Measurements from ENCODE around the gene CACTIN. TPM values are rescaled to one million over a fixed set of nuclear protein-coding genes. Genes with fewer than 3 reads are reported as not detected.
"Not testable (repeated sequence)": the region's sequence is repeated elsewhere in the genome, so short reads cannot be mapped to it uniquely, and the experiment has no call there.

Gene CACTIN
- total RNA-seq, 1 donor from 2014 or later, result 43.9 TPM

GRCh38 chr19:3652422-3652821, 25.8 kb upstream of the CACTIN start:
- H3K4me3 Mint-ChIP-seq (ENCODE audit: low read depth), result no peak overlapping the region
- H3K27me3 Mint-ChIP-seq, result no peaks in the 10 kb centered on the region
- no peak for TF ChIP-seq CTCF (IDR thresholded peaks at IDR 0.05; ENCODE audit: unreplicated experiment)
- no peaks in the 10 kb centered on the region for H3K9me3 Mint-ChIP-seq (ENCODE audit: low read depth)
- H3K36me3 Mint-ChIP-seq (ENCODE audit: insufficient read depth), result peaks cover 5% of the 10 kb centered on the region
- H3K4me1 Mint-ChIP-seq (ENCODE audit: low read depth), result no peaks in the 10 kb centered on the region
- H3K27ac Mint-ChIP-seq, result no peak overlapping the region
- DNase-seq (ENCODE audit: low spot score, unreplicated experiment), result no peak

DNA sequence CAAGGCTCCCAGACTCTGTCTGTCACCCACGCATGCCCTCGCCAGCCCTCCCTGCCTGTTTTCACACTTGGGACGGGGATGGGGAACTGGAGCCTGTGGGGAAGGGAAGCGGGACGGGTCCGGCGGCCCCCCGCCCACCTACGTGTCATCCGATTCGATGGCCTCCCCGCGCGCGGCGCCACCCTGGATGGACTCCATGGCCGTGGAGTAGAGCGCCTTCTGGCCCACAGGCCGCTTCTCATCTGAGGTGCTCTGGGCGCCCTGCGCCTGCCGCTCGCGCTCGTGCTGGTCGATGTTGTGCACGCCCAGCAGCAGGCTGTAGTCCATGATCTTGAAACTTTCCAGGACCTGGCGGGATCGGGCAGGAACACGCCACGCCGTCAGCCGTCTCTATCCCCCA, 25.1 kb upstream of the CACTIN start:
- H3K9me3 Mint-ChIP-seq (ENCODE audit: low read depth), result no peaks in the 10 kb centered on the region
- DNase-seq (ENCODE audit: low spot score, unreplicated experiment), result no peak
- TF ChIP-seq CTCF (IDR thresholded peaks at IDR 0.05; ENCODE audit: unreplicated experiment), result no peak
- no peaks in the 10 kb centered on the region for H3K27me3 Mint-ChIP-seq
- H3K4me1 Mint-ChIP-seq (ENCODE audit: low read depth), result no peaks in the 10 kb centered on the region
- no peak overlapping the region for H3K4me3 Mint-ChIP-seq (ENCODE audit: low read depth)
- H3K27ac Mint-ChIP-seq, result no peak overlapping the region
- no peaks in the 10 kb centered on the region for H3K36me3 Mint-ChIP-seq (ENCODE audit: insufficient read depth)

- no peak for TF ChIP-seq CTCF (IDR thresholded peaks at IDR 0.05; ENCODE audit: unreplicated experiment)
- H3K36me3 Mint-ChIP-seq (ENCODE audit: insufficient read depth), result no peaks in the 10 kb centered on the region
- DNase-seq (ENCODE audit: low spot score, unreplicated experiment), result no peak
- no peaks in the 10 kb centered on the region for H3K27me3 Mint-ChIP-seq
- H3K9me3 Mint-ChIP-seq (ENCODE audit: low read depth), result no peaks in the 10 kb centered on the region
- H3K4me1 Mint-ChIP-seq (ENCODE audit: low read depth), result no peaks in the 10 kb centered on the region
- H3K4me3 Mint-ChIP-seq (ENCODE audit: low read depth), result no peak overlapping the region
- no peak overlapping the region for H3K27ac Mint-ChIP-seq
These were observed 23.3 kb upstream of the CACTIN start for GRCh38 chr19:3649888-3650287.

- Mint-ChIP-seq H3K36me3 (ENCODE audit: insufficient read depth) (no peaks in the 10 kb centered on the region), H3K4me3 (ENCODE audit: low read depth) (no peak overlapping the region), H3K27me3 (no peaks in the 10 kb centered on the region)
These were observed 21.7 kb upstream of the CACTIN start for GRCh38 chr19:3648037-3648905.

DNA sequence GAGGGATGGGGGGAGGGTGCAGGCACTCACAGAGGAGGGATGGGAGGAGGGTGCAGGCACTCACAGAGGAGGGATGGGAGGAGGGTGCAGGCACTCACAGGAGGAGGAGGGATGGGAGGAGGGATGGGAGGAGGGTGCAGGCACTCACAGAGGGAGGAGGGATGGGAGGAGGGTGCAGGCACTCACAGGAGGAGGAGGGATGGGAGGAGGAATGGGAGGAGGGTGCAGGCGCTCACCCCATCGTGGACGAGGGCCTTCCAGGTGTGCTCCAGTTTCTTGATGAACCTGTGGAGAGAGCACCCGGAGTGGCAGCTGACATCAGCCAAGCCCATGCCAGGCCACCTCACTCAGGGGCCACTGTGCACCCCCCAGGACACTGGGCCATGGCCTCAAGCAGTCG, 20.5 kb upstream of the CACTIN start:
- H3K9me3 Mint-ChIP-seq (ENCODE audit: low read depth); DNase-seq (ENCODE audit: low spot score, unreplicated experiment); H3K27me3 Mint-ChIP-seq; H3K36me3 Mint-ChIP-seq (ENCODE audit: insufficient read depth); H3K4me3 Mint-ChIP-seq (ENCODE audit: low read depth); H3K4me1 Mint-ChIP-seq (ENCODE audit: low read depth); H3K27ac Mint-ChIP-seq: not testable (repeated sequence)

More at GRCh38 chr19:3648037-3648905, 21.7 kb upstream of the CACTIN start:
- H3K9me3 Mint-ChIP-seq (ENCODE audit: low read depth), result no peaks in the 10 kb centered on the region
- TF ChIP-seq CTCF (IDR thresholded peaks at IDR 0.05; ENCODE audit: unreplicated experiment), result no peak
- DNase-seq (ENCODE audit: low spot score, unreplicated experiment), result no peak
- H3K4me1 Mint-ChIP-seq (ENCODE audit: low read depth), result no peaks in the 10 kb centered on the region
- H3K27ac Mint-ChIP-seq, result no peak overlapping the region

Measured in progenitor cell of endocrine pancreas (in vitro differentiated cells).